GM18951 (cell line): ENCODE data around the gene ARHGEF28.

Experiments used
- POLR2A ChIP-seq: IDR thresholded peaks from 4 replicates; pipeline ENCODE4 v1.6.1; 2011; ENCODE audit warnings: mild to moderate bottlenecking; ENCODE audit not compliant: insufficient read length, insufficient read depth; ENCODE audit errors: extremely low read depth
- in situ Hi-C: fragments of 300-500 bp; cut with MboI; formaldehyde crosslinking; loops from one replicate; pipeline ENCODE4 v1.12.0; 2022; ENCODE audit warnings: low sequenced_read_pairs, mixed read lengths, inconsistent platforms; ENCODE audit not compliant: unreplicated experiment

Gene ARHGEF28

DNA sequence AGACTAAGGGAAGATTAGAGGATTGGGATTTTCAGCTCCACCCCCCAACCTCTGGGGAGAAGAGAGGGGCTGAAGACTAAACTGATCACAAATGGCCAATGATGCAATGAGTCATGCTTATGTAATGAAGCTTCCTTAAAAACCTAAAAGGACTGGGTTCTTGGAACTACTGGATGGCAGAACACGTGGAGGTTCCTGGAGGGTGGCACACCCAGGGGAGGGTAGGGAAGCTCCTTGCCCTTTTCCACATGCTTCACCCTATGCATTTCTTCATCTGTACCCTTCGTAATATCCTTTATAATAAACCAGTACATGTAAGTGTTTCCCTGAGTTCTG, 48.6 kb downstream of the ARHGEF28 start:
- in situ Hi-C loops = no loop called here
- TF ChIP-seq POLR2A = no peak

GRCh38 chr5:73678322-73678740, 52.3 kb downstream of the ARHGEF28 start:
- in situ Hi-C loops = no loop called here
- TF ChIP-seq POLR2A = no peak

GRCh38 chr5:73678807-73679206, 52.8 kb downstream of the ARHGEF28 start:
- no peak for TF ChIP-seq POLR2A

GRCh38 chr5:73682176-73682575, 56.2 kb downstream of the ARHGEF28 start:
- in situ Hi-C loops = no loop called here
- no peak for TF ChIP-seq POLR2A

More at GRCh38 chr5:73678807-73679206, 52.8 kb downstream of the ARHGEF28 start:
- in situ Hi-C loops = no loop called here

GRCh38 chr5:73684691-73685090, 58.7 kb downstream of the ARHGEF28 start:
- in situ Hi-C loops = no loop called here
- no peak for TF ChIP-seq POLR2A

DNA sequence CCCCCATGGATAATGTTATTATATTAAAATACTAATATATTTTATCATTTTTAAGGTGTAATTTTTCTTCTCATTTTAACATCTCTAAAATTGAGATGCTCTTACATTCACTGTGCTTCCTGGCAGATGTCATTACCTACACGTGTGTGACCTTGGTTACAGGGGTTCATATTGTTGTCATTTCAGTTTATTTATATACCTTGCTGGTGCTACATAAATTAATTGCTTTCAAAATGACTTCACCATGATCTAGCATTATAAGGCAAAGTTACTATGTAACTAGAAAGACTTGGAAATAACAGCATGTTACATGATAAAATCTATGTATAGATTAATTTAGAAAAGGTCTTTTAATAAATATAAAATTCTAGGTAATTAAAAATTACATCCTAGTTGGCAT, 60.9 kb downstream of the ARHGEF28 start:
- TF ChIP-seq POLR2A = no peak
- in situ Hi-C loops = no loop called here

DNA sequence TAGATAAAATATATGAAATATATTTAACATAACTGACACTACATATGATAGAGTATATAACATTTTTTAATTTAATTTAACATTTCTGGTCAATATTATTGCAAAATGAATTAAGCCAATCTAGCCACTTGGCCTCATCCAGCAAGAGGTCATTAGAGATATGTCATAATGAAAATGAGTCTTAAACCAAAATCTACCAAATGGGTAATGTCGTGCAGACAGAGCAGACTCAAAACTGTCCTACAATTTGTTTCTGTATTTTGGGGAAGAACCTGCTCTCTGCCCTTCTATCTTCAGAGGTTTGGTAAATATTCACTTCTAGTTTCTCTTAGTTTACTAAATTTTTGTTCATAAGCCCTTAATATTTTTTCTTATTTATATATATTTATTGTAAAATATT, 61.4 kb downstream of the ARHGEF28 start:
- in situ Hi-C loops = no loop called here
- no peak for TF ChIP-seq POLR2A

GRCh38 chr5:73690015-73690414, 64.0 kb downstream of the ARHGEF28 start:
- in situ Hi-C loops = no loop called here
- no peak for TF ChIP-seq POLR2A

GRCh38 chr5:73691302-73692080, 65.5 kb downstream of the ARHGEF28 start:
- in situ Hi-C loops = no loop called here
- TF ChIP-seq POLR2A = no peak

DNA sequence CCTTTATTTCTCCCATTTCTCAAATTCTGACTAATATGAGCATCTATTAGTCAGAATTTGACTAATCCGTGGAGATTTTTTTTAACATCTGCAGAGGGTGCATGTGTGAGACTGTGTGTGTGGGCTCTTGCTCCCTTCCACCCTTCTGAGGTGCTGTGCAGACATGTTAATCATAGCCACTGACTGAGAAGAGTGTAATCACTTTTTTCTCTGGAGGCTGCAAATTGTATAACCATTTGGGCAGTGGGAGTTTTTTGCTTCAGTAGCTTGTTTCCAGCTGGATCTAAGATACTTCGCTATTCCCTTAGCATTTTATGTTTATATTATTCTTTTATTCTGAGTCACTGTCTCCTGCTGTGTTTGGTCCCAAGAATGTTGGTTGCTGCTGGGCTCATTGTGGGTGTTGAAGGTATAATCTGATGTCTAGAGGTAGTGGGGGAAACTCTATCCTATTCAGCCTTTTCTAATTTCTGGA, 66.2 kb downstream of the ARHGEF28 start:
- in situ Hi-C loops = no loop called here
- TF ChIP-seq POLR2A = no peak

- TF ChIP-seq POLR2A = no peak
- in situ Hi-C loops = no loop called here
Observed at GRCh38 chr5:73692981-73693380, 67.0 kb downstream of the ARHGEF28 start.

DNA sequence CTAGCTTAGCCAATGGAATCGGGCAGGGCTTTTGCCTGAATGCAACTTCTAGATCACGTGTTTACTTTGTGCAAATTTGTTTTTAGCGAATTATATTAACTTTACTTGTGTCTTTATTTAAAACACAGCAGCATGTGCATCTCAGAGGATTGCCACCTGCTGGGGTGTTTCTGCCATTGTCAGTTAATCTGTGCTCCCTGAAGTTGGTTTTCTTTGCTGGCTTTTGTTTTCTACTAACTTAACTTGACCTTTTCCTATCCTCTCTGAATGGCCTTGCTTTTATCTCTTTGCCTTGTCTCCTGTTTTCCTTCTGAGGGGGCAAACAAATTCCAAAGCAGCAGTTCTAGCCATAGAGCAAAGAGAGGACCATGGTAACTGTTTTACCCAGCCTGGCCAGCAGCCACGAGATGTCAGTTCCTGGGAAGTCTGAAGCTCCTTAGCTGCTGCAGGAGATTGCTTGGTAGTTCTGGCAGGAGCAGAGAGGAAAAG, 67.6 kb downstream of the ARHGEF28 start:
- no peak for TF ChIP-seq POLR2A
- in situ Hi-C loops = no loop called here

GRCh38 chr5:73694089-73694488, 68.1 kb downstream of the ARHGEF28 start:
- no peak for TF ChIP-seq POLR2A
- in situ Hi-C loops = no loop called here

DNA sequence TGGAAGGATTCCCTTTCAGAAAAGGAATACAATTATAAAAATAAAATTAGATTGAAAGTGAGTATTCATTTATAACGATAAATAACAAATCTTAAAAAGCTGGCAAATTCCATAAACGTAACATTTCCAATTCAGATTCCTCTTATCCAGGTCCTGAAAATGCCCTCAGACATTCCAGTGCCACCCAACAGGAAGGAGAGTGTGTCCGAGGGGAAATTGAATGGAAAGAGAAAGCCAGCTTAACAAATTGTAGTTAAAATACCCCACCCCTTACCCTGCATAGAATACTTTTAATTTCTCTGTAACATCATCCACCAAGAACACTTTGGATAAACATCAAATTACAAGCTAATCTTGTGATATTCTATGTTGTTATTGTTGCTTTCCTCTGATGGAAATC, 72.0 kb downstream of the ARHGEF28 start:
- no peak for TF ChIP-seq POLR2A
- in situ Hi-C loops = no loop called here
